ENCODE measurements around the gene PSD2.

GRCh38 chr5:139789116-139789844 lies 6.3 kb upstream of the PSD2 start:
- TF ChIP-seq CTCF (IDR thresholded peaks at IDR 0.05; ENCODE audit: low read depth, low read length, poor library complexity, severe bottlenecking) (no peak), EZH2phosphoT487 (IDR thresholded peaks at IDR 0.05; ENCODE audit: borderline replicate concordance, low read length) (no peak)
